Measurements from ENCODE around the gene HMGB3.

- TF ChIP-seq GABPB1 (CRISPR knock-in tag; IDR thresholded peaks at IDR 0.05) (no peak), PRDM15 (CRISPR knock-in tag; IDR thresholded peaks at IDR 0.05) (no peak), CTCF (IDR thresholded peaks at IDR 0.05) (no peak), USF1 (CRISPR knock-in tag; IDR thresholded peaks at IDR 0.05) (no peak), GTF2I (CRISPR knock-in tag; conservative IDR thresholded peaks at IDR 0.05) (no peak), HMGA2 (CRISPR knock-in tag; IDR thresholded peaks at IDR 0.05) (no peak), NR2C2 (CRISPR knock-in tag; IDR thresholded peaks at IDR 0.05) (no peak), ESRRA (CRISPR knock-in tag; IDR thresholded peaks at IDR 0.05; ENCODE audit: borderline replicate concordance) (no peak)
Observed at GRCh38 chrX:151039351-151039750, 56.2 kb downstream of the HMGB3 start.

Data from WTC11 (cell line).